Myocyte (in vitro differentiated cells): ENCODE data around the gene PLCD1. TPM values are rescaled to one million over a fixed set of nuclear protein-coding genes. Genes with fewer than 3 reads are reported as not detected.
A peak's percentile ranks its signal among the peaks of the same experiment; 100 is the strongest.
"Not testable (repeated sequence)": the region's sequence is repeated elsewhere in the genome, so short reads cannot be mapped to it uniquely, and the experiment has no call there.

Source experiments
- DNase-seq: peaks from one replicate; pipeline ENCODE4 v3.0.0-alpha.2; 2012; ENCODE audit warnings: low read depth
- total RNA-seq: library from RNA; depleted of rRNA; stranded (reverse); fragments of >200 nt; gene quantifications from 2 replicates; pipeline ENCODE4 v1.2.3, GENCODE V29; 2014

PLCD1 gene
- total RNA-seq, 1 donor from 2014 or later, result 19.6 TPM

DNA sequence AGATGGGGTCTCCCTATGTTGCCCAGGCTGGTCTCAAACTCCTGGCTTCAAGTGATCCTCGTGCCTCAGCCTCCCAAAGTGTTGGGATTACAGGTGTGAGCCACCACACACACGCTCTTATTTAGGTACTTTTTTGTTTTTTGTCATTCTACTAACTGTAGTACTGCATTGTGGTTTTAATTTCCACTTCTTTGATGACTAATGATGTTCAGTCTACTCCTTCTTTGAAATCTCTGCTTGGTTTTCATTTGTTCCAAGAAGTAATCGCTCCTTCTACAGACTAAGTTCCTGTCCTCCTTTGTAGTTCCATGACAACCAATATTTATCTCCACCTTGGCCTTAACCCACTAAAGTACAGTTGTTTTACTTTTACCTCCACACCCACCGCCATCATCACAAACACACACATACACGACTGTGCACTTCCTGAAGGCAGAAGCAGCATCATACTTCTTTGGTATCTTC, 9.0 kb upstream of the PLCD1 start:
- DNase-seq, result no peak

GRCh38 chr3:38036906-38037305, 7.5 kb upstream of the PLCD1 start:
- DNase-seq, result no peak

DNA sequence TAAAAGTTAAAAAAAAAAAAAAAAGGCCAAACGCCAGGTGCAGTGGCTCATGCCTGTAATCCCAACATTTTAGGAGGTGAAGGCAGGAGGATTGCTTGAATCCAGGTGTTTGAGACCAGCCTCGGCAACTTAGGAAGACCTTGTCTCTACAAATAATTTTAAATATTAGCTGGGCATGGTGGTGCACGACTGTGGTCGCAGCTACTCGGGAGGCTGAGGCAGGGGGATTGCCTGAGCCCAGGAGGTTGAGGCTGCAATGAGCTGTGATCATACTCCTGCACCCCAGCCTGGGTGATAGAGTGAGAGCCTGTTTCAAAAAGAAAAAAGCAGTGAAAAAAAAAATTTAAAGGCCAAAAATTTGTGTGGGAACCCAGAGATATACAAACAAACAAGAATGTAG, 6.8 kb upstream of the PLCD1 start:
- no peak for DNase-seq

DNA sequence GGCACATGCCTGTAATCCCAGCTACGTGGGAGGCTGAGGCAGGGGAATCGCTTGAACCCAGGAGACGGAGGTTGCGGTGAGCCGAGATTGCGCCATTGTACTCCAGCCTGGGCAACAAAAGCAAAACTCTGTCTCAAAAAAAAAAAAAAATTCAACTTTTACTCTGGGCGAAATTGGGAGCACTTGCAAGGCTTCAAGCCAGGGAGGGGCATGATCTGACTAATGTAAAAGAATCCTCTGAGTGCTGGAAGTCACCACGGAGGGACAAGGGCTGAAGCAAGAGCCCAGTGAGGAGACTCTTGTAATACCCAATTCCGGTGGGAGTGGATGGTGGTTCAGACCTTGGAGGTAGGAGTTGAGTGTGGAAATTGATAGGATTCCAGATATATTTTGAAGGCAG, 4.9 kb upstream of the PLCD1 start:
- not testable (repeated sequence) for DNase-seq

DNA sequence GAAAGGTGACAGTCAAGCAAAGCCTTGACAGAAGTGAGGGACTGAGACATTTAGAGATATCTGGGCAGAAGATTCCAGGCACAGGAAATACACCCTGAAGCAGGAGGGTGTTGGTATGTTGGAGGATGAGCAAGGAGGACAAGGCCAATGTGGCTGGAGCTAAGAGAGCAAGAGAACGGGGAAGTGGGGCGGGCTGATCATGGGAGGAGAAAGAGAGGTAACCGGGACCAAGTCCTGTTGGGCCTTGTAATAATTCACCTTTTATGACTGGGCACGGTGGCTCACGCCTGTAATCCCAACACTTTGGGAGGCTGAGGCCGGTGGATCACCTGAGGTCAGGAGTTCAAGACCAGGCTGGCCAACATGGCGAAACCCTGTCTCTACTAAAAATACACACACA, 4.1 kb upstream of the PLCD1 start:
- not testable (repeated sequence) for DNase-seq

DNA sequence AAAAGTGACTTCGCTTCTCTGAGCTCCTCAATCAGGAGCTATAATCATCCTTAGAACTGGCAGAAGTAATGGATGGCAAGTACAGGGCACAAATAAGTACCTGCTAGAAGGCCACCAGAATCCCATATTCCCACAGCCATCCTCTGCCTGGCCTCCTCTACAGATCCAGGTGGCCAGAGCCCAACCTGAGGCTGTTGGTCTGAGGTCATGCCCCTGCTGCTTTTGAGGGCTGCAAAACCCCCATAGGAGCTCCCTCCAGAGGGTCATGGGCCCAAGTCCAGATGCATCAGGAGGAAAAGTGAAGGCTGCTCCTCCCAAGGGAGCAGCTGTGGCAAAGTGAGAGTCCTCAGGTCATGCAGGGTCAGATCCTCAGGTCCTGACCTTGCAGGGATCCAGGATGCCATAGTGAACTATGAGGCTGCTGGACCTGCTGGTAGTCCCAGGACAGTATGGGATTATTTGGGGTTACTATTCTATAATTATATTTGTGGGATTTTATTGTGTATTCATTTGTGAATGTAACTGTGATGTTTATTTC, 3.0 kb upstream of the PLCD1 start:
- DNase-seq, result no peak

DNA sequence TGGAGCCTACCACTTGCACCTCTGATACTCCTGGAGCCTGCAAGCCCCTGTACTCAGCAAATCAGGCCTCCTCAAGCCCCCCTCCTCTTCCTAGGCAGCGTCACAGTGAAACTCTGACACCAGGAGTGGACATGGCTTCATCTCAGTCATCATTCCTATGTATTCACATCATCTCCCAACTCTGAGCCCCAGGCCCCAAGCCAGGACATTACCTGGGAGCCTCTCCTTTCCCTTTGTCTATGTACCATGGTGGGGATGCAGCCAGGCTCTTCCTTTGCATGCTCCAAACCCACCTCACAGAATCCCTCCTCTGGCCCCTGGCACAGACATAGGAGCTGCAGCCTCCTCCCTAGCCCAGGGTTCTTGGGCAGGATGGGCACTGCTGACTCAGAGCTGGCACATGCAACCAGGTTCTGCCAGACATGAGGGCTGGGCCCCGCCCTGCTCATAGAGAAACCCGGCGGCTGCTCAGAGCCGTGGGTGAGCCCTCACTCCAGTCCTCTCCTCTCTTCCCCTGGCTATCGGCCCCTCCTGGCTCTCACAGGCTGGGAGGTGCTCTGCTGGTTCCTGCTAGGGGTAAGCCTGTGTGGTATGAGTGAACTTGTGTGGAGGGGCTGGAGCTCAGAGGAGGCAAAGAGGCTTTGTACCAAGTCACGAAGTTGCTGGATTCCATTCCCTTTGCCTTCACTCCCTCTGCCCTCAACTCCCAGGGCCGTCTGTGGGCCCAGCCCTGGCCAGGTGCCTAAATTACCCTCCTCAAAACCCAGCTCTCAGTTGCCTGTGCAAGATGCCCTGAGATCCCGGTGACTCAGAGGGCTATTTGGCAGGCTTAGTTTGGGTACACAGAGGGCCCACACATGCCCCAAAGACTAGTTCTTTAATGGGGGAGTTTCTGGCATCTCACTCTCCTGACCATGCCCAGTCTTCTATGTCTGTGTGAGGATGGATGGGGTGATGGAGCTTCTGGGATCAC, 1.9 kb upstream of the PLCD1 start:
- DNase-seq, result peak; percentile 85

GRCh38 chr3:38030126-38031021, 932 bp upstream of the PLCD1 start:
- no peak for DNase-seq

- DNase-seq, result no peak
Measured at GRCh38 chr3:38028621-38029361, 651 bp downstream of the PLCD1 start.

GRCh38 chr3:38027466-38028465, 1.7 kb downstream of the PLCD1 start:
- no peak for DNase-seq

- no peak for DNase-seq
Measured at GRCh38 chr3:38026856-38027255, 2.6 kb downstream of the PLCD1 start.

- no peak for DNase-seq
Measured at GRCh38 chr3:38022896-38023709, 6.3 kb downstream of the PLCD1 start.

GRCh38 chr3:38022301-38022700, 7.1 kb downstream of the PLCD1 start:
- DNase-seq, result no peak

DNA sequence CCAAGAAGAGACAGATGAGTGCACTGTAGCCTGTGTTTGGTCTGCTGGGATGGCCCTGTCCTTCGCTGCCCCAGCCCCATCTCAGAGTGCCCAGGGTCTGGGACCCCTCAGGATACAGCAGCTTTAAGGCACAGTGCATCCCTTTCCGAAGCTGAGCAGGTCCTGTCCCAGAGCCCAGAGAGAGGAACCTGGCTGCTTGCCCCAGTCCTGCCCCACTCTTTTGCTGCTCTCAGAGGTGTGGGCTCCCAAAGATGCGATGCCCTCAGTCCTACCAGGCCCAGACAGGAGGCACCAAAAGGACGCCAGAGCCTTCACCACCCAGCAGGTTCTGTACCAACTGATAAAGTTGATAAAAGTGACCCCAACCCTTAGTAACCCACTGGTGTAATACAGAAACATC, 8.2 kb downstream of the PLCD1 start:
- DNase-seq, result no peak

DNA sequence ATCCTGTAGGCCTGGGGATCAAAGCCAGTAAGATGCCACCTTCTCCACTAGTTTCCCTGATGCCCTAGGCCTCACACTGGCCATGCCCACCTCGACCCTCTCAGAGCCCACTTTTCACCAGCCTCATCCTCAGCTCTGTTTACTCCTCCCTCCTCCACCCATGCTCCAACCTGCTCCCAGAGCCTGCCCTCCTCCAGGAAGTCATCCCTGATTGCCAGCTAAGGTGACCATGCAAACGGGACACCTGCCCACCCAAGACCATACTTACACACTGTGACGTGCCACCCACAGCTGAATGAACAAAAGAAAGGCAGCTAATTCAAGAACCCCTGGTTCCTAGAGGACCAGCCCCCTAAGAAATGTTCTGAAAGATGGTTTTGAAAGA, 9.1 kb downstream of the PLCD1 start:
- no peak for DNase-seq

GRCh38 chr3:38019658-38020341, 9.6 kb downstream of the PLCD1 start:
- no peak for DNase-seq

DNA sequence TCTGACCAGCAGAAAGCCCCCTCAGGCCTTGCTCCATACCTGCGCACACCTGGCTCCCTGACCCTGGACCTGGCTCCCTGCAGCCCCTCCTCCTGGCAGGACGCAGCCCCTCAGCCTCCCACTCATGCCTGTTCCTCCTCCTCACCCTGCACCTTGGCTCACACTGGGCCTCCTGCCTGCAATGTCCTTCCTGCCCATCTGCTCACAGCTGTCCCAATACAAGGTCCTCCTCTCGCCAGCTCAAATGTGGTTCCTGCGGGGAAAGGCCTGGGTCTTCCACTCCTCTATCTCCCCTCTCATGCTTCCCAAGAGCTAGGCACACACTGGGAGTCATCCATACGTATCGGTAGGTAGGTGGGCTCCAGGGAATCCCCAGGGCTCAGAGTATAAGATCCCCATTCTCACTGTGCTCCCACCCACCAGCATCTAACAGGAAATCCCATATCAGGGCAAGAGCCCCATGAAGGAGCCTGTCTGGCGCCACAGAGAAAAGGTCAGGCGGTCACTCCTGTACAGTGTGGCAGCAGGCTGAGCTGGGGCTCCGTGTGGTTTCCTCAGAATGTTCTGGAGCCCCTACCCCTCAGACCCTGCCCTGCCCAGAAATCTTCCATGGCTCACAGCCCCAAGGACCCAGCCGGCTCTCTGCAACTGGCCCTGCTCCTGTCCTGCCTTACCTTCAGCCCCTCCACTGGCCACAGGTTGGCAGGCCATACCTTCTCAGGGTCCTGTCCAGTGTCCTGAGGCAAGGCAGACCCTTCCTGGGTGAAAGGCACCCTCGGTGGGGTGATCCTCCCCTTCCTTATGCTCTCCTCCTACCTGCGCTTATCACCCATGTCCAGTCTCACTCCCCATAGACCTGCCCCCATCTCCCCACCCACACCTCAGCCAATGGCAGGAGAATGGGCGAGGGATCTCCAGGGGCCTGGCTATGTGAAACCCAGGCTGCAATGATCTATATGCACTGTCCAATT, 10.9 kb downstream of the PLCD1 start:
- no peak for DNase-seq
